Thyroid gland (tissue), 4 donors: ENCODE measurements around the gene DNAH14.

Experiments
- POLR2A ChIP-seq, 2 donors: fragments of 450-650 bp; IDR thresholded peaks; one replicate each; pipeline ENCODE4 v1.6.1; 2017; ENCODE audit warnings: antibody characterized with exemption in 2 of 2, mild to moderate bottlenecking in 2 of 2, moderate library complexity in 1 of 2
- TF ChIP-seq, protein P1 (sequence below), 6 experiments: fragments of 200-600 bp in 3 of 6; fragments of 450-650 bp in 3 of 6; sonication (generic) in 3 of 6; IDR thresholded peaks; one replicate each; pipeline ENCODE4 v1.5.1; 2016 to 2019; ENCODE audit warnings: antibody characterized with exemption in 6 of 6, mild to moderate bottlenecking in 2 of 6, inconsistent platforms in 1 of 6, moderate library complexity in 1 of 6

DNA sequence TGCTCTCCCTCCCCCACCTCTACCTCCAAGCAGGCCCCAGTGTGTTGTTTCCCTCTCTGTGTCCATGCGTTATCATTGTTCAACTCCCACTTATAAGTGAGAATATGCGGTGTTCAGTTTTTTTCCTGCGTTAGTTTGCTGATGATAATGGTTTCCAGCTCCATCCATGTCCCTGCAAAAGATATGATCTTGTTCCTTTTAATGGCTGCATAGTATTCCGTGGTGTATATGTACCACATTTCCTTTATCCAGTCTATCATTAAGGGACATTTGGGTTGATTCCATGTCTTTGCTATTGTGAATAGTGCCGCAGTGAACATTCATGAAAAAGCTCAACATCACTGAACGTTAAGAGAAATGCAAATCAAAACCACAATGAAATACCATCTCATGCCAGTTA, 58.6 kb downstream of the DNAH14 start:
- TF ChIP-seq, protein P1, sequence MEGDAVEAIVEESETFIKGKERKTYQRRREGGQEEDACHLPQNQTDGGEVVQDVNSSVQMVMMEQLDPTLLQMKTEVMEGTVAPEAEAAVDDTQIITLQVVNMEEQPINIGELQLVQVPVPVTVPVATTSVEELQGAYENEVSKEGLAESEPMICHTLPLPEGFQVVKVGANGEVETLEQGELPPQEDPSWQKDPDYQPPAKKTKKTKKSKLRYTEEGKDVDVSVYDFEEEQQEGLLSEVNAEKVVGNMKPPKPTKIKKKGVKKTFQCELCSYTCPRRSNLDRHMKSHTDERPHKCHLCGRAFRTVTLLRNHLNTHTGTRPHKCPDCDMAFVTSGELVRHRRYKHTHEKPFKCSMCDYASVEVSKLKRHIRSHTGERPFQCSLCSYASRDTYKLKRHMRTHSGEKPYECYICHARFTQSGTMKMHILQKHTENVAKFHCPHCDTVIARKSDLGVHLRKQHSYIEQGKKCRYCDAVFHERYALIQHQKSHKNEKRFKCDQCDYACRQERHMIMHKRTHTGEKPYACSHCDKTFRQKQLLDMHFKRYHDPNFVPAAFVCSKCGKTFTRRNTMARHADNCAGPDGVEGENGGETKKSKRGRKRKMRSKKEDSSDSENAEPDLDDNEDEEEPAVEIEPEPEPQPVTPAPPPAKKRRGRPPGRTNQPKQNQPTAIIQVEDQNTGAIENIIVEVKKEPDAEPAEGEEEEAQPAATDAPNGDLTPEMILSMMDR (IDR thresholded peaks at IDR 0.05) = no peak
- no peak for TF ChIP-seq POLR2A (IDR thresholded peaks at IDR 0.05)
